Fibroblast of skin of scalp (primary cell): Measurements from ENCODE around the gene PMPCA.

Experiments
- DNase-seq: peaks from one replicate; pipeline ENCODE4 v3.0.0-alpha.2; 2013

The PMPCA gene

DNA sequence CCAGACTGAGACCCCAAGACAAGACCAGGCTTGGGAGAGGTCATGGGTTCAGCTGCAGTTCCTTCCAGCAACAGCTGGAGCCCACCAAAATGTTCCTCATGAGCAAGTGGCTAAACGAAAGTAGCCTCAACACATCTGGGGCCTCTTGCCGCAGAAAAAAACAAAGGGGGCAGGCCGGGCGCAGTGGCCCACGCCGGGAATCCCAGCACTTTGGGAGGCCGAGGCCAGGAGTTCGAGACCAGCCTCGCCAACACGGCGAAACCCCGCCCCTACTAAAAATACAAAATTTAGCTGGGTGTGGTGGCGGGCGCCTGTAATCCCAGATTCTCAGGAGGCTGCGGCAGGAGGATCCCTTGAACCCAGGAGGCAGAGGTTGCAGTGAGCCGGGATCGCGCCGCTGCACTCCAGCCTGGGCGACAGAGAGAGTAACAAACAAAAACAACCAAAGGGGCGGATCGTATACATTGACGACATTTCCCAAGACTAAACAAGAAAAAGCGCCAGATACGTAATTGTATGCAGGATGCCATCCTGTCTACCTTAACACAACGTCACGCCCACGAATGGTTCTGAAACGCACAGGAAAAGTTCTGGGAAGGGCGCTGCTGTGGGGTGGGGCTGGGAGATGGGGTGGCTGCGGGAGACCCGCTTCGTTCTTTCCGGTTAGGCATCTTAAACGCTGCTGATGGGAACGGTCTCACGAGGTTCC is 27.5 kb downstream of the PMPCA start:
- no peak for DNase-seq

DNA sequence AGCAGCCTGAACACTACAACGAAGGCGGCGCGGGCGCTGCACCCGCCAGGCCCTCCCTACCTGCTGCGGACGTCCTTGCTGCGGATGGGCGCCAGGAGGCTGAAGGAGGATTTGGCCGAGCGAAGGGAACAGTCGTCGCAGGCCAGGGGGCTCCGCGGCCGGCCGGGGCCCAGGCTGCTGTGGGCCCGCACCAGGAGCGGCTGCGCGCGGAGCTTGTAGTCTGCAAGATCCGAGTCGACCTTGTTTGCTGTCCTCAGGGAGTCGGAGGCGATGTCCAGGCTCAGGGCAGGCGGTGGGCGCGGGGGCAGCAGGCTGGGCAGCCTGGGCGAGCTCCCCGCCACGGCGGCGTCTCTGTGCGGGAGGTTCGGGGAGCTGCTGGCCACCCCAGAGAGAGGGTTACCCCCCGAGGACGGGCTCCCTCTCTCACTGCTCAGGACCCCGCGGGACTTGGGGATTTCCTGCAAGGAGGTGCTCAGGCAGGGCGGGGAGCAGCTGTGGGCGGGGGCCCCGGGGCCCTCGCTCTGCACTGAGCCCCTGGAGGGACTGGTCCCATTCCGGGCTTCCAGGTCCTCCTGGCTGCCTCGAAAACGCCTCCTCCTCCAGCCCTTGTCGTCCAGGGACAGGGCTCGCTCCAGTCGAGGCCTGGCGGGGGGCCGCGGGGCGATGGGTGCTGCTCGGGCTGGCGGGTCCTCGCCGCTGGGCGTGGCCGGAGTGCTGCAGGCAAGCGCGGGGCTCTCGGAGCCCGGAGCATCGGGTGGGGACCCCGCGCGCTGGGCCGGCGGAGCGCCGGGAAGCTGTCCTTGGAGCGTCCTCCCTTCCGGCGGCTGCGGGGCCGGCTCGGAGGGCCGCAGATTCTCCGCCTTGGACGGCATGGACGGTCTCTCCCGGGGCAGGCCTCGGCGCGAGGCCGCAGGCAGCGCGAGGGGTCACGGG is 28.4 kb downstream of the PMPCA start:
- peak; percentile 11 for DNase-seq

DNA sequence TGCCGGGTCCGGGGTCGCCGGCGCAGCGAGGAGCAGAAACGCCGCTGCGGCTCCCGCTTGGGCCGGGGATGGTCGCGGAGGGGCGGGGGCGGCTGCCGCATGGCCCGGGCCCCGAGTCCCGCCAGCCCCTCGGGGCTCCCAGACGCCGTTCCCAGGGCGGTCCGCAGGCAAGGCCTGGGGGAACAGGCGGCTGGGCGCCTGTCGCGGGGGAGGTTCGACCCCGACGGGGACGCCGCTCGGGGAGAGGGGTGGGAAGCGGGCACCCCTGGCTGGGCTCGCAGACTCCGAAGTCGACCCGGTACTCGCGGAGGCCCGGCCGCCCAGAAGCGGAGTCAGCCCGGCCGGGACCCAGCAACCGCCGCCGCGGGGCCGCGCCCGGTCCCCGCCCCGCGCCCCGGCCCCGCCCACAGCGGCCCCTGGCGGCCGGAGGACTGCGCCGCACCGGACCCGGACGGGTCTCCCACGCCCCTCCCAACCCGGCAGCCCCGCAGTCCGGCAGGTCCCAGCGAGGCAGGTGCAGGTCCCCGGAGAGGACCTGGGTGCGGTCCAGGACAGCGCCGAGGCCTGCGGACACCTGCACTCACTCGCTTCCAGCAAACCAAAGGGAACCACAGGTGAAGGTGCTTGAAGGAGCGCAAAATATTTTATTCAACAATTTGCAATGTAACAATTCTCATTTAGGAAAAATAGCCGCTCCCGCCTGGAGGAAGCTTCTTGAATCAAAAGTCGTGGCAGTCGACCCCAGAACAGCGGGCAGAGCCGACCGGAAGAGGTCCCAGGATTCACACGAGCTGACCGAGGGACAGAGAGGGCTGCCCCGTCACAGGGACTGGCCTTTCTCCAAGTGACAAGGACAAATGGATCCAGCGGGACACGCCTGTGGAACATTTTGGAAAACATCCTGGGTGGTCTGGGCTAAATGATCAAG is 29.3 kb downstream of the PMPCA start, which contains the start of gene INPP5E:
TSS of gene INPP5E (minus strand) at position 365 of the 928 bp plus-strand sequence. CDS start 426 bp downstream, outside the sequence.
- peak; percentile 74 for DNase-seq

DNA sequence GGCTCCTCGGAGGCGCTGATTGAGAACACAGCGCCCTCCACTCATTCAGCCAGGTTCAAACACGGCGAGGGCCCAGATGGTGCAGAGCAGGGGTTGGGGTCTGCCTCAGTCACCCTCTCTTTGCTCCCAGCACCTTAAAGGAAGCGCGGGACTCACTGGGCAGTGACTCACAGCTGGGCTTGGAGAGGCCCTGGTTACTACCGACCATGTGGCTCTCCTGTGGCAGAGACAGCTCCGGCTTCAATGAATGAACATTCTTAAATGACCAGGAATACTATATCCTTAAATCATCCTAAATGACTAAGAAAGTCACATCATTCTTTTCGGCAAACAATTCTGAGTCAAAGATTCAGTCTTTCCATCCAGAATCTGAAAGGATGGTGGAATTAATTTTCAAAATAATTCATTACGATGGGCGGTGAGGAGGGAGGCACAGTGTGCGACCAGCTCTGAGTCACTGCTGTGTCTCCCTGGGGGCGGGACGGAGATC is 30.8 kb downstream of the PMPCA start:
- DNase-seq = no peak

DNA sequence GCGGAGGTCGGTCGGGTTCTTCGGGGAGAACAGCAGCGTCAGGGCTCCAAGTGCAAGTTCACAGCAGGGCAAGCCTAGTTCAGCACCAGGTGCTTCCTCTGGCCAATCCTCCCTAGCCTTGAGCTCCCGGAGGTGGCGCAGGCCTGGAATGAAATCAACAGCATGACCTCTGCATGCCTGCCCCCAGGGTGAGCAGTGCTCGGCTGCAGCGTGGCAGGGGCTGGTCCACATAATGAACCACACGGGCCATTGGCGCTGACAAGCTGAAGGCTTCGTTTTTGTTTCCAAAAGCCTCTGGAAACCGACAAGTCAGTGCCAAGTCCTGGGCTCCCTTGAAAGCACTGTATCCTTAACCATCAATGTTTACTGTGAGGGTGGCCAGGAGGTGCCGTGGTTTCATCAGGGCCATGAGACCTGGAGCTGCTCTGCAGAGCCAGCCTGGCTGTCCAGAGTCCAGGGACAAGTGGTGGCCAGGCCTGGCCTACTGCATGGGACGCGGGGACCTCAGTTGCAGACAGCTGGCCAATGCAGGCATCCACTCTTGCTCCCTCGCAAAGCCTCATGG is 31.3 kb downstream of the PMPCA start:
- no peak for DNase-seq

DNA sequence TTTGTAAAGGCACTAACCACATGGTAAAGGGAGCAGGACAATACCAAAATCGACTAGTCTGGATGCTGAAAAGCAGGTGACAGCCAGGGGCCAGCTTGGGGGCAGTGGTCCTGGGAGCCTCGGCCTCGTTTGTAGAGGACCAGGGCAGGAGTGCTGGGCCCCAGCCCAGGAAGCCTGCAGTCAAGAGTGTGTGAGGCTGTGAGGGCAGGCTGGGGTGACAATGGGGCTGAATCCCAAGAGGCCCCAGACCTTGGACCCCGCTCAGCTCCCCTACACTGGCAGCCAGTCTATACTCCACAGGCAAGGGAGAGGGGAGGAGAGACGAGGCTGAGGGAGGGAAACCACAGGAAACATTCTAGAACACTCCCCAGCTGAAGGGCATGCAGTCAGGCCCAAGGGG is 31.8 kb downstream of the PMPCA start:
- no peak for DNase-seq

DNA sequence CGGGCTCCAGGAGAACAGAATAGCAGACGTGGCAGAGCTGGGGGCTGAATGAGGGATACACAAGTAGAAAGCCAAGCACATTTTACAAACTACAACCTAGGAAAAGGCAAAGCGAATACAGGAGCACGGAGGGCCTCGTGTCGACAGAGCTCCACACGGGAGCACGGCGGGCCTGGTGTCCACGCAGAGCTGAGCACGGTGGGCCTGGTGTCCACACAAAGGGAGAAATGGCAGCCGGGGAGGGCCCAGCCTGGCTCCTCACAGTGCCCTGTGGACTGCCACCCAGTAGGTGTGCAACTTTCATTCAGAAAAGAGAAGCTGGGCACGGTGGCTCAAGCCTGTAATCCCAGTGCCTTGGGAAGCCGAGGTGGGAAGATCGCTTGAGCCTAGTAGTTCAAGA is 32.6 kb downstream of the PMPCA start:
- DNase-seq = no peak

DNA sequence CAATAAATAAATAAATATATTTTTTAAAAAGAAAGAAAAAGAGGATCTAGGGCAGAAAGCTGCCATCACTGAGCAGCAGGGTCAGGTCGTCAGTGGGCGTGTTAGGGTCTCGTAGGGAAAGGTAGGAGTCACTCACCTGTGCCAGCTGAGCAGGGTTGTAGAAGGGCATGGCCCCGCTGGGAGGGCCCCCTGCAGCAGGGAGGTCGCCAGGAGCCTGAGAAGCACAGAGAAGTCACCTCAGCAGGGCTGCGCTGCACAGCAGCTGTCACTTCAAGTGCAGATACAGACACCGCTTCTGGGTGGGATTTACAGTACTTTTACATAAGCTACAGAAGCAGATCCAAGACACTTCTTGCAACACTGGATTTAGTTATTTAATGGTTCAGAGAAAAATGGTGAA is 33.2 kb downstream of the PMPCA start:
- DNase-seq = no peak

DNA sequence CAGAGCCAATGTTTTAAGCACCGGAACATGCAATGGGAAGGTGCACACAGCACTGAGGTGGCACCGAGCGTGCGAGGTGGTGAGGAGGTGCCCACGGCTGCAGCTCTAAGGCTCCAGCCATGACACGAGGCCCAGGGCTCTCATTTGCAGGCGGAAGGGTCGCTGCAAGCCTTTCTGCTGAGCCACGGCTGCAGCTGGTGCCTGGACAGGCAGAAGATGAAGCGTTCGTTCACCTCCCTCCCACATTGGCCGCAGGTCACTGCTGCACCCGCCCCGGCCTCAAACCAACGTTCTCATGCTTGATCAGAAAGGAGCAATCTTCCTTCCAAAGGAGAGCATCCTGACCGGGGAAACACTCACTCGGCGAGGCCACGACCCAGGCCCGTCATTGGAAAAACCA is 33.6 kb downstream of the PMPCA start:
- no peak for DNase-seq

DNA sequence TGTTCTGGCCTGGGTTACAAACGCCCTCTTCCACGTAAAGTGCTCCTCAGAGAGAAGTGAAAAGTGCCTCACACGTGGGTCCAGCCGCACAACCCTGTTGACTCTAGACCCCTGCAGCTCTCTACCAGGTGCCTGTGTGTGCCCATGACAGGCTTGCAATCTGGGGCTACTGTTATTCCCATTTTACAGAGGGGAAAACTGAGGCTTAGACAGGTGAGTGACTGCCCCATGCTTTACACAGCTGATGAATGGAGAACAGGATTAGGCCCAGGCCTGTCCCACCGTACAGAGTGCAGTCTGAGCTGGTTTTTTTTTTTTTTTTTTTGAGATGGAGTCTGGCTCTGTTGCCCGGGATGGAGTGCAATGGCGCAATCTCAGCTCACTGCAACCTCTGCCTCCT is 35.3 kb downstream of the PMPCA start:
- DNase-seq = no peak

DNA sequence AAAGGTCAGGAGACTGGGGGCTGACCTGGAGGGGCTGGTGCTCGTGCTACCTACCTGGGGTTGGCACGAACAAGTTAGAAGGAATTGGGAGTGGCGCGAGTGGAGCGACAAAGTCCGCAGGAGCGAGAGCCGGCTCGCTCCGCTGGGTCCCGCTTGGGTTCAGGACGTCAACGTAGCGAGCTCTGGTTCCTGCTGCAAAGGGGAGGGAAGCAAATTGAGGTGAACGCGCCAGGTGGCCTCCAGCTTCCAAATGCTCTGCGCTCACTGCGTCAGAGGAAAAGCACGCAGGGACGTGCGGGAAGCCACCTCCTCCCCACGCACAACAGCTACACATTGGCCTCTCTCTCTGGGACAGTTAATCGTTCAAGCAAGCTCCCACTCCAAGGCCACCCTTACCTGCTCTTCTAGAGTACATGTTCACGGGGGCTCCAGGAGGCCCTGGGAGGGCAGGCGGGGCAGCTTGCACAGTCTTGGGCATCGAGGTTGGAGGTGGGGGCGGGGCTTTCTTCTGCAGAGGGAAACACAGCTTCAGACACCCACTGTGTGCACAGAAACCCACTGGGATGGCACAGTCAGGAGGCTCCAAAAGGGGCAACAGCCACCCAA is 36.8 kb downstream of the PMPCA start:
- no peak for DNase-seq

DNA sequence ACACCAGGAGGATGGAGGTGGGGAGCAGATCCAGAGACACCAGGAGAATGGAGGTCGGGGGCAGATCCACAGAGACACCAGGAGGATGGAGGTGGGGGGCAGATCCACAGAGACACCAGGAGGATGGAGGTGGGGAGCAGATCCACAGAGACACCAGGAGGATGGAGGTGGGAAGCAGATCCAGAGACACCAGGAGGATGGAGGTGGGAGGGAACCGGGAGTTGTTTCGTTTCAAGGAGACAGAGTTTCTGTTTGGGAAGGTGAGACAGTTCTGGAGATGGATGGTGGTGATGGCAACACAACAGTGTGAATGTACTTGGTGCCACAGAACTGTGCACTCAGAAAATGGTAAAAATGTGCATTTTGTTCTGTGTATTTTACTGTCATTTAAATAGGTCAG is 38.2 kb downstream of the PMPCA start:
- DNase-seq = no peak

DNA sequence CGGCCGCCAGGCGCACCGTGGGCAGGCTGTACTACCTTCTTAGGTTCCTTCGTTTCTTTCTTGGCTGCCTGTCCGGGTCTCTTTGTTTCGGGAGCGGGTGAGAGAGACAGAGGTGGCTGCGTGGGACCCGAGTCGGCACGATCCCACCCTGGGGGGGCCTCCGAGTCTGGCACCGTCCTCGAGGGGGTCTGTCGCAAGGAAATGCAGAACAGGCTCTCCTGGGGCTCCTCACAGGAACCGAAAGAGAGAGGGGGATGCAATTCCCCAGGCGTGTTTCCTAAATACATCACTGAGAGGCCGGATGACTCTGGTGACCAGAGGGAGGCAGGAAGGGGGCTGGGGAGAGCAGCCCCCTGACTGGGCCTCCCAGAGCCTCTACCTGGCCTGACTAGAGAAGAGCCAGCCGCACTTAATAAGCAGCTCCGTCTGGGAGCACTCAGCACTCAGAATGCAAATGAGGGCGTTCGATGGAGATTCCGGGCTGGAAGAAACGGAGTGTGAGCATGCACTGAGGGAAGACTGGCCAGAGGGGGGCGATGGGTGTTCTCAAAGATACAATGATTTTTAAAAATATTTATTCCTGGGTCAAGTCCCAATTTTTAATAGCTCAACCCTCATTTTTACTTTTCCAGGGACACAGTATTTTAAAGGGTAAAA is 40.9 kb downstream of the PMPCA start:
- DNase-seq = no peak

DNA sequence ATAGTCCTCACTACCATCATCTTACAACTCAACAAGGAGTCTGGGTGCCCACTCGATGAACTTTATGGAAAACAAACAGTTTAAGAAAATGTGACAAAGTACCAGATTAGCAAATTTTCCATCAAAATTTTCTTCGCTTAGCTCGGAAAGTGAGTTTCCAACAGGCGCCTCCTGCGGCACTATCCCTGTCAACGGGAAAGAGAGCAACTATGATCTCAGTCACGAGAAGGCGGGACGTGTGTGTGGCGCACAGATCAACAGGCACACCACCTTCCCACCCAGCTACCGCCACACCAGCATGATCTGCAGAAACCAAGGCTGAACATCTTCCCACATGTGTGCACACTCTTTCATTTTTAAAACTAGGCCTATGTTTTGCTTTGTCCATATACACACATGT is 42.9 kb downstream of the PMPCA start:
- DNase-seq = no peak

DNA sequence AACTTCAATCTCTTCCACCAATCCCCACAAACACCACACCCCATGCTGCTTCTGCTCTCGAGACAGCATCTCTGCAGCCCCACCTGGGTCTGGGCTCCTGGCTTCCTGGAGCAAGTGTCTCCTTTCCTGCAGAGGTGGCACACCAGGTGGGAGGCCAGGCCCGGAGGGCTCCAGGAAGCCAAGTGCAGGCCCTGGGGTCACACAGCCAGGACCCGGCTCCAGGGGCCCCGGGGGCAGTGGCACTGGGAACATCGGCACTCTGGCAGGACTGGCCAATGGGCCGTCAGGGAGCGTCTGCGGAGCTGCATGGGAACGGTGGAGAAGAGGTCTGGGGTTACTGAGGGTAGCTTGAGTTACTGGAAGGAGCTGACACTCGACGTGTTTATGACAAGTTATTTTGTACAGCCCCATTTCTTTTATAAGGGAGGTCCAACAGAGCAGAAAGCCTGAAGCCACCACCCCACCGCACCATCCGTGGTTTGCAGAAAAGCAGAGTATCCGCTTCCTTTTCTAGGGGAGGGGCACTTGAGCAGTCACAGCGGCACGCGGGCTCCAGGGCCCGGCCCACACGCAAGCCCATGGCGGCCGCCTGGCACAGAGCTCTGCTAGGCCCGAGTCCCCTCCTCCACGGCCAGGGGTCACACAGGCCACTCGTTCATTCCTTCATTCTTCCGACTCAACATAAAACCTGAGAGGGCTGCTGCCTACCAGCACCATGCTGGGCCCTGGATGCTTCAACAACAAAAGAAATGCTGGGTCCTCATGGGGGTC is 43.8 kb downstream of the PMPCA start:
- no peak for DNase-seq

DNA sequence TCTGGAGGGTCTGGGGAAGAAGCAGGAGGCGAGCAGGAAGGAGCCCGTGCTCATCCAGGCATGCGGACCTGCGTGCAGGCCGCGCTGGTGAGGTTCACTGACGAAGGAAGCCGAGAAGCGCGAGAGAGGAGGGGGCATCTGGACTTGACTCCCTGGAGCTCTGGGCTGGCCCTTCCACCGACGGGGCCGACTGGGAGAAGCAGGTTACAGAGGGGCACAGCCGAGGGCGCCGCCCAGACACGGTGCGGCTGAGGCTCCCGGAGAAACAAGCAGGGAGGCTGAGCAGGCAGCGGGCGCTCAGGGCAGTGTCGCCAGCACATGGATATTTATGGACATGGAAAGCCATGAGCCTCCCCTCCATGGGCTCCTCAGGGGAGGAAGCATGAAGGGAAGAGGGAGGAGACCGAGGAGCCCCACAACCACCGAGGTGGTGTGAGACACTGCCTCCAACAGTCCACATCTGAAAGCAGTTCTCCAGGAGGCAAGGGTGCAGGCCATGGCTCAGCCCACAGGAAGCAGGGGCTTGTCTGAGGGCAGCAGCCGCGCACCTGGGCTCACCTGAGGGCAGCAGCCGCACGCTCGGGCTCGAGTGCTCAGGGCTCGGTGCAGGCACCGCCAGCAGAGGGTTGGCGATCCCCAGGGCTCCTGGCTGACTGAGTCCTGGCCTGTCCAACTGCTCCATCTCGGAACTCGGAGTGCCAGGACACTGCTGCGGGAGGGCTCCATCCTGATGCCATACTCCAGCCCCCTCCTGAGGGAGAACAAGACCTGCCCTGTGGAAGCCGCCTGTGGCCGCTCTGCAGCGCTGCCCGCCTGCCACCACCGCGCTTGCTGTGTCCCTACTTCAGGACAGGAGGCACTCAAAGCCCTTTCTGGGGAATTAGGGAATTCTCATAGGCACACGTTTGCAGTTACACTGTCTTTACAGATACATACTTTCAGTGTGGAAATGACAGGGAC is 44.9 kb downstream of the PMPCA start:
- no peak for DNase-seq

DNA sequence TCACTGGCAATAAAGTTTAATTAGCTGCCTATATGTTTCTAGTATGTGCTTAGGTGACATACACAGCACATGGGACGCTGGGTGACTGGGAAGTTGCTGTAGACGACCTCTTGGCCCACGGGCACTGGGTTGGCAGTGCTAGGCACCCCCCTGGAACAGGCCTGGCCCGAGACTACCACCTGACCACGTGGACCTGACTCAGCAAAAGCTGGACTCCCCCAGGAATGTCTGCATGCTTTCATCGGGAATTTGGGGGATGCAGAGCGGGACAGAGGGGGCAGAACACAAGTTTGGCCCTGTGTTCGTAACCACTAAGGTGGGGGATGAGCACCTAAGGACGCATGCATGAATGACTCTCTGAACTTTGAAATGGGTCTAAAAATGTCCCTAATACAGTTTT is 45.8 kb downstream of the PMPCA start:
- DNase-seq = no peak

DNA sequence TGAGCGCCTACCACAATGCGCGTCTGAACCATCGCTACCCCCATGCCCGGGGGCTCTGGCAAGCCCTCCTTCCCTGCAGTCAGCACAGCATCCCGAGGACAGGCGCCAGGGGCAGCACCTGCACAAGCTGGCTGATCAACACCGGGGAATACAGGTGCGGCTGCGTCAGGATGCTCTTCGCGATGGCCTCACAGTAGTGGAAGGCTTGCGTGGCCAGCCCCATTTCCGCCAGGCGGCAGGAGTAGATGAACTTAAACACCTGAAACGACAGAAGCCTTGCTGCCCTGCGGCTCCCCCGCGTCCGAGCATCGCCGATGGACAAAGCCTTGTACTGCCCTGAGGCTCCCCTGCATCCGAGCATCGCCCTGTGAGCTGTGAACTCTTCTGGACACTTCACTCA is 46.9 kb downstream of the PMPCA start:
- DNase-seq = no peak

DNA sequence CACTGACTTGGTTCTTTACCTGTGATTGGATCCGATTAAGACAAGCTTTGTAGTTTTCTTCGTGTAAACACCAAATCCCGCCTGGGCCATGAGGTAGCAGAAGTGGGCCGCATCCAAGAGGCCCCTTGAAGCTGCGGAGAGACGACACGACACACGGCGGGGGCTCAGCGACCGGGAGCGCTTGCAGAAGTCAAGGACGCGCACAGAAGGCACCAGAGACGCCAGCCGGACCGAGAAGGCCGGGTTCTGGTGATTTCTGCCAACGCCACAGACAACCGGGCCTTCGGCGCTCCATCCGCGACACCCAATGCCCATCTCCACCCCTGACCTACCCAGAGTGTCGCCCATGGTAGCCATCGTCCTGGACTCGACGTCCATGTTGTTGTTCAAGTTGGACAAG is 49.0 kb downstream of the PMPCA start:
- DNase-seq = no peak
